Central memory CD4-positive, alpha-beta T cell (primary cell): ENCODE data around the gene OR14I1.
"Not testable (repeated sequence)": the region's sequence is repeated elsewhere in the genome, so short reads cannot be mapped to it uniquely, and the experiment has no call there.

Experiments
- DNase-seq: peaks from one replicate; pipeline ENCODE4 v3.0.0; 2022

Gene OR14I1

GRCh38 chr1:248686815-248687214, 15.8 kb downstream of the OR14I1 start:
- peak; percentile 15 for DNase-seq

GRCh38 chr1:248681651-248682050, 20.9 kb downstream of the OR14I1 start:
- no peak for DNase-seq

GRCh38 chr1:248670003-248670402, 32.6 kb downstream of the OR14I1 start:
- no peak for DNase-seq

- DNase-seq: not testable (repeated sequence)
These were observed 38.9 kb downstream of the OR14I1 start for GRCh38 chr1:248663453-248664328.

- not testable (repeated sequence) for DNase-seq
These were observed 45.8 kb downstream of the OR14I1 start for GRCh38 chr1:248656797-248657196.

GRCh38 chr1:248655354-248655753, 47.2 kb downstream of the OR14I1 start, which contains the start of gene OR2T27:
OR2T27 (minus strand) TSS chr1:248655528; CDS start chr1:248650884, 4,644 bp downstream.
- DNase-seq: not testable (repeated sequence)
